Psoas muscle (tissue), 8 donors: ENCODE data around the gene VPS16. TPM values are rescaled to one million over a fixed set of nuclear protein-coding genes. Genes with fewer than 3 reads are reported as not detected.

ENCODE experiments used
- ATAC-seq, 4 donors: fragments of 200-7000 bp; cut with Tn5 transposase; one replicate each; pipeline ENCODE4 v1.9.1; 2020; ENCODE audit warnings: moderate library complexity in 3 of 4, mild to moderate bottlenecking in 2 of 4
- DNase-seq, 2 donors: peaks; one replicate each; pipeline ENCODE4 v3.0.0-alpha.2; 2020
- H3K27ac ChIP-seq: fragments of 200-600 bp; one replicate; pipeline ENCODE4 v1.8.0; 2022
- H3K27me3 ChIP-seq, 3 donors: fragments of 200-600 bp in 1 of 3; one replicate each; pipeline versions ENCODE4 v1.6.1 to v1.8.0; 2013 to 2022; ENCODE audit warnings: low read length in 2 of 3, mild to moderate bottlenecking in 2 of 3, moderate library complexity in 1 of 3; ENCODE audit not compliant: insufficient read depth in 3 of 3
- H3K36me3 ChIP-seq, 2 donors: fragments of 200-600 bp in 1 of 2; one replicate each; pipeline versions ENCODE4 v1.6.1 to v1.8.0; 2013 to 2022; ENCODE audit warnings: low read depth in 1 of 2, mild to moderate bottlenecking in 1 of 2, moderate library complexity in 1 of 2; ENCODE audit not compliant: insufficient read depth in 1 of 2
- H3K4me1 ChIP-seq: fragments of 200-600 bp; one replicate; pipeline ENCODE4 v1.8.0; 2022
- H3K4me3 ChIP-seq: fragments of 200-600 bp; one replicate; pipeline ENCODE4 v1.8.0; 2022; ENCODE audit warnings: mild to moderate bottlenecking
- H3K9me3 ChIP-seq: fragments of 200-600 bp; one replicate; pipeline ENCODE4 v1.8.0; 2022
- CTCF ChIP-seq: fragments of 200-600 bp; IDR thresholded peaks from one replicate; pipeline ENCODE4 v1.8.0; 2022; ENCODE audit warnings: antibody characterized with exemption
- WGBS, 3 donors: extraction: QIAGEN DNeasy Blood & Tissue Kit; methylation state at CpG; one replicate each; pipeline versions ENCODE4 v1.1.6 to v1.1.7; 2013; 5-methylcytosine and 5-hydroxymethylcytosine counted together
- intact Hi-C, 2 donors: fragments of 100-400 bp; cut with DNase I; formaldehyde crosslinking; loops; one replicate each; pipeline versions ENCODE4 v1.11.0 to v1.14.2; 2022
- polyA plus RNA-seq, 3 donors: library from polyadenylated mRNA; stranded (reverse); fragments of 200-250 nt; gene quantifications; one replicate each; pipeline ENCODE4 v1.2.3, GENCODE V29; 2013
- total RNA-seq, 4 donors: library from RNA; stranded (reverse); fragmentation: NEBNext Ultra II Directional in 2 of 4; extraction: Animal tissue kit (Norgen Biotek cat#: 25700) in 2 of 4; gene quantifications; one replicate each; pipeline versions ENCODE4 v1.2.1 to v1.2.4, GENCODE V29; 2021 to 2023
- donor health status: healthy with polysubstance abuse.
- donor health status: DM: no; HTN: no; CAD: no; lungs with moderate emphysema.
- donor health status: Bipolar disorder and iron deficiency.
- donor health status: healthy.
- donor health status: DM: yes; HTN: yes; CAD: no.
- donor health status: DM: no; HTN: no; CAD: no.
- donor health status: DM: no; HTN: no; CAD: no.
- donor health status: DM: yes; HTN: yes; CAD: no.

VPS16 gene
- total and polyA plus RNA-seq, 7 donors = 17.1 to 25.5 (median 20.2) TPM

DNA sequence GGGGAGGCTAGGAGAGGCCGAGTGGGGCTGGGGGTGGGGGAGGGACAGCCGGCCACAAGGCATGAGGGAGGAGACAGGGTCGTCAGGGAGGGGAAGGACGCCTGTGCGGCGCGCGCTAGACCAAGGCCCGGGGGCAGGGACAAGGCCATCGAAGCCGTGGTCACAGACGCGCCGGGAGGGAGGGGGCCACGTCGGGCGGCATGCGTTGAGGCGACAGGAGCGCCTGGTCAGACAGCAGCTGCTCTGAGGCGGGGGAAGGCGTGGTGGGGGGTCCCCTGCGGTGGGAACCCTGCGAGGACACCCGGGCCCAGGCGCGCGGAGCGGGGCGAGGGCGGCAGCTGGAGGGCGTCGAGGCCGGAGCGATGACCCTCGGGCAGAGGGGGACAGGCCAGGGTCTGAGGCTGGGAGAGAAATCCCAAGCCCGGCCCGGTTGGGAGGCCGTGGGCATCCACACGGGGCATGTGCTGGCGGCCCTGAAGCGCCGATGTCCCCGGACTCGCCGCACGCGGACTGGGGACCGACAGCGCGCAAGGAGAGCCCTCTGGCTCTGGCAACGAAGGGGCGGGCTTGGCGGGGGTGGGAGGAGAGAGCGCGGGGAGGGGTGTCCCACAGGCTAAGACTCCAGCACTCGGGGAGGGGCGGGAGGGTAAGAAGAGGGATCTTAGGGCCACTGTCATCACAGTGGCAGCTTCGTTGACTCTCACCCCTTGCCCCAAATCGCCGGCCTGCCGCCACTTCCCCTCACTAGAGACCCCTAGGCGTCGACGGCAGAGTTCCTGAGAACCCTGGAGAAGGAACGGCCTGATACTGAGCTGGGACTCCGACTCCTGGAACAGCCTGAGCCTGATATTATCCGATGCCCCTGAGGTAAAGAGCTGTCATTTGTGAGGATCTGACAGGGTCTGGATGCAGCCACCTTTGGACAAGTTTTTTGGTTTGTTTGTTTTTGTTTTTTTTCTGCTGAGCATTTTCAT, 19.4 kb upstream of the VPS16 start:
- no peaks in the 10 kb centered on the region for H3K4me1 ChIP-seq
- whole genome bisulfite sequencing, 3 donors = 3 to 9% (median 4%) methylated on average over 42 to 68 of the region's 68 CpGs
- no peak for TF ChIP-seq CTCF
- no peak overlapping the region for H3K27ac ChIP-seq
- H3K36me3 ChIP-seq = no peaks in the 10 kb centered on the region
- H3K4me3 ChIP-seq = no peak overlapping the region
- no peaks in the 10 kb centered on the region for H3K9me3 ChIP-seq
- DNase-seq (no peak), ATAC-seq (peak in 1 of 4 donors; percentile 40)
- intact Hi-C loops = no loop called here
- H3K27me3 ChIP-seq = peaks cover 0 to 57% (median 21%) of the 10 kb centered on the region in 3 donors

- Histone ChIP-seq H3K4me3 (no peak overlapping the region), H3K27ac (no peak overlapping the region), H3K27me3 (peaks cover 0 to 62% (median 18%) of the 10 kb centered on the region in 3 donors), H3K36me3 (no peaks in the 10 kb centered on the region), H3K4me1 (no peaks in the 10 kb centered on the region), H3K9me3 (no peaks in the 10 kb centered on the region)
- WGBS, 3 donors = 24 to 55% (median 33%) methylated on average over 5 of the region's 5 CpGs
- ATAC-seq = no peak
- intact Hi-C loops = no loop called here
- DNase-seq = no peak
- no peak for TF ChIP-seq CTCF
Measured at GRCh38 chr20:2822073-2822472, 18.5 kb upstream of the VPS16 start.

DNA sequence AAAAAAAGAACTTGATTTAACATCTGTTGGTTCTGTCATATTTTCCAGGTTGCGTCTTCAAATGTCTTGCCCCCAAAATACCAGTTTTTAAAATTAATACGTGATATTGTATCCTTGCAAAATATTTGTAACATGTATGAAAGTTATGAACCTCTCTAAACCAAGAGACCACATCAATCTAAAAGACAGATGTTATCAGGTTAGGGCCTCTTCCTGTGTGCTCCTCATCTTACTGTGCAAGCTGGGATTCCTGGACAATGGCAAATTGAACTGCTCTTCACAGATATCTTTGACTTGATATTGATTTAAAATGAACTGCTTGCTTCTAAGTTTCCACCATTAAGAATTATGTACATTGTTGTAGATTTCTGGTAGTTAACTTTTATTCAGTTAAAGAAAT, 14.8 kb upstream of the VPS16 start:
- Histone ChIP-seq H3K27me3 (peaks cover 0 to 44% (median 7%) of the 10 kb centered on the region in 3 donors), H3K9me3 (no peaks in the 10 kb centered on the region), H3K36me3 (no peaks in the 10 kb centered on the region), H3K4me1 (no peaks in the 10 kb centered on the region), H3K4me3 (no peak overlapping the region), H3K27ac (no peak overlapping the region)
- intact Hi-C loops = no loop called here
- no peak for TF ChIP-seq CTCF
- 91 to 94% (median 93%) methylated on average over 2 of the region's 2 CpGs for WGBS, 3 donors
- DNase-seq (no peak), ATAC-seq (no peak)

GRCh38 chr20:2826655-2827054, 13.9 kb upstream of the VPS16 start:
- no peak for TF ChIP-seq CTCF
- Histone ChIP-seq H3K27me3 (peaks cover 0 to 37% (median 2%) of the 10 kb centered on the region in 3 donors), H3K4me1 (no peaks in the 10 kb centered on the region), H3K27ac (no peak overlapping the region), H3K9me3 (no peaks in the 10 kb centered on the region), H3K36me3 (no peaks in the 10 kb centered on the region), H3K4me3 (no peak overlapping the region)
- no peak for ATAC-seq
- intact Hi-C loops = no loop called here
- WGBS, 3 donors = 76 to 90% (median 88%) methylated on average over 4 of the region's 4 CpGs
- DNase-seq = no peak
